Astrocyte of the spinal cord (primary cell): Measurements from ENCODE around the gene YPEL2.
"Not testable (repeated sequence)": the region's sequence is repeated elsewhere in the genome, so short reads cannot be mapped to it uniquely, and the experiment has no call there.

Experiments used
- DNase-seq: peaks from one replicate; pipeline ENCODE4 v3.0.0; 2011; ENCODE audit warnings: low read depth, low spot score
- H3K4me3 ChIP-seq: 2 replicates; pipeline ENCODE4 v1.5.1; 2011; ENCODE audit warnings: low read depth, mild to moderate bottlenecking, low read length, moderate library complexity
- in situ Hi-C: cut with HindIII; loops from 2 replicates; pipeline ENCODE4 v1.10.0; 2017; ENCODE audit warnings: low sequenced_read_pairs
- TF ChIP-seq, protein P1 (sequence below): IDR thresholded peaks from 2 replicates; pipeline ENCODE4 v1.5.1; 2012; ENCODE audit warnings: low read depth, mild to moderate bottlenecking, low read length, inconsistent platforms

YPEL2 gene, protein sequence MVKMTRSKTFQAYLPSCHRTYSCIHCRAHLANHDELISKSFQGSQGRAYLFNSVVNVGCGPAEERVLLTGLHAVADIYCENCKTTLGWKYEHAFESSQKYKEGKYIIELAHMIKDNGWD

DNA sequence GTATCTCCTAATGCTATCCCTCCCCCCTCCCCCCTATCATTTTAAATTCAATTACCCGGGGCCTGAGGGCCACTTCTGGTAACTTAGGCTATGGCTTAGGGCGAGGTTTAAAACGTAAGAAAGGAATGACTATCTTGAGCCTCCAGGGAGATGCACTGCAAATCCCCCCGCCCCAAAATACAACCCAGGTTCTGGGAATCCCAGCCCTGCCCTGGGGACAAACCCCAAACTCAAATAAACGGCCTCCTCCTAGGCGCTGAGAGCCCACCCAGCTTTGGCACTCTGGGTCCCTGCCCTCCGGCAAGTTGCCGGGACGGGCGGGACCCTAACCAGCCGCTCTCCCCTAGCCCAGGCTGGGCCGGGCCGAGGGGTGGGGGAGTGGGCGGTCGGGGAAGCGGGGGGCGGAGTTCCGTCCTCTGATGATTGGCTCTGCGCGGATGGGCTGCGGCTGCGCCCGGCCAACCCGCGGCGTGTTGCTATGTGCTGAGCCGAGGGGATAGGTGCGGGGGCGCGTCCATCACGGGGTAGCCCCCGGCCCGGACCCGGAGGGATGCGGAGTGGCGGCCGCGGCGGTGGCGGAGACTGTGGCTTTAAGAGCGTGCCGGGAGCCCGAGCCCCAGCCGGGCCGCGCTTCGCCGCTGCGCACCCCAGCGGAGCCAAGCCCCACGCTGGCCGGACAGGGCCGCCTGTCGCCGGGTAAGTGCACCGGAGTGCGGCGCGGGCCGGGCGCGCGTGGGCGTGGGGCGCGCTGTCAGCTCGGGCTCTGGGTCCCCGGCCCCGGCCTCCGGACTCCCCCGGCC is at the start of gene YPEL2:
YPEL2 (plus strand) TSS at position 527 of the 800 bp plus-strand sequence. CDS start 21,755 bp downstream, outside the sequence.
- TF ChIP-seq, protein P1, sequence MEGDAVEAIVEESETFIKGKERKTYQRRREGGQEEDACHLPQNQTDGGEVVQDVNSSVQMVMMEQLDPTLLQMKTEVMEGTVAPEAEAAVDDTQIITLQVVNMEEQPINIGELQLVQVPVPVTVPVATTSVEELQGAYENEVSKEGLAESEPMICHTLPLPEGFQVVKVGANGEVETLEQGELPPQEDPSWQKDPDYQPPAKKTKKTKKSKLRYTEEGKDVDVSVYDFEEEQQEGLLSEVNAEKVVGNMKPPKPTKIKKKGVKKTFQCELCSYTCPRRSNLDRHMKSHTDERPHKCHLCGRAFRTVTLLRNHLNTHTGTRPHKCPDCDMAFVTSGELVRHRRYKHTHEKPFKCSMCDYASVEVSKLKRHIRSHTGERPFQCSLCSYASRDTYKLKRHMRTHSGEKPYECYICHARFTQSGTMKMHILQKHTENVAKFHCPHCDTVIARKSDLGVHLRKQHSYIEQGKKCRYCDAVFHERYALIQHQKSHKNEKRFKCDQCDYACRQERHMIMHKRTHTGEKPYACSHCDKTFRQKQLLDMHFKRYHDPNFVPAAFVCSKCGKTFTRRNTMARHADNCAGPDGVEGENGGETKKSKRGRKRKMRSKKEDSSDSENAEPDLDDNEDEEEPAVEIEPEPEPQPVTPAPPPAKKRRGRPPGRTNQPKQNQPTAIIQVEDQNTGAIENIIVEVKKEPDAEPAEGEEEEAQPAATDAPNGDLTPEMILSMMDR, result no peak
- peak; percentile 92 for DNase-seq
- in situ Hi-C loops, result no loop called here
- H3K4me3 ChIP-seq, result peak within 1 kb of the TSS; percentile 74

DNA sequence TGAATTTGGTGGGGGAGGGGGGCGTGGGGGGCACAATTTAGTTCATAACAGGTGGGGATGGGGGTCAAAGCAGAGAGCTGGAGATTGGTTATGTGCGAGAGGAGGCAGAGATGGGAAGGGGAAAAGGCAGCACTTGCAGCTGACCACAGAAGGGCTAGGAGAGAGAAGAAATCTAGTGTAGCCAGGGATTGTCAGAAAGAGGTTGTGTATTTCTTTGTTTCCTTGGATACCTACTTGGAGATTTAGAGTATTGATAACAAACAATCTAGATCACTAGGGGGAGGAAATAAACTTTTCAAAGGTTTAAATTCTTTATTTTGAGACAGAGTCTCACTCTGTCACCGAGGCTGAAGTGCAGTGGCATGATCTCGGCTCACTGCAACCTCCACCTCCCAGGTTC is 47.1 kb upstream of the YPEL2 start:
- no peak for DNase-seq
- in situ Hi-C loops, result no loop called here
- TF ChIP-seq, protein P1, result no peak

DNA sequence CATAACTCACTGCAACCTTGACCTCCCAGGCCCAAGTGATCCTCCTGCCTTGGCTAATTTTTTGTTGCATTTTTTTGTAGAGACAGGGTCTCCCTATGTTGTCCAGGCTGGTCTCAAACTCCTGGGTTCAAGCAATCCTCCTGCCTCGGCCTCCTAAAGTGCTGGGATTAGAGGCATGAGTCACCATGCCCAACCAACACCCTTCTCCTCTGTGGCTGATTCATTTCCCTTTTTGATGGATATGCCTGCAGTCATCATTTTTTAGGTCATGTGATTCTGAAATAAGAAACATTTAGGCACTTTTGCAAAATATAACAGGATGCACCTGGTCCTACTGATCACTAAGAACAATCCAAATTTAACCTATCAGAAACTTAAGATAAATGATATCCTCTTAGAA is 44.0 kb upstream of the YPEL2 start:
- H3K4me3 ChIP-seq, result no peak overlapping the region
- in situ Hi-C loops, result no loop called here
- DNase-seq, result peak; percentile 6
- TF ChIP-seq, protein P1, result no peak

More for the DNA sequence above, 47.1 kb upstream of the YPEL2 start:
- no peak overlapping the region for H3K4me3 ChIP-seq

DNA sequence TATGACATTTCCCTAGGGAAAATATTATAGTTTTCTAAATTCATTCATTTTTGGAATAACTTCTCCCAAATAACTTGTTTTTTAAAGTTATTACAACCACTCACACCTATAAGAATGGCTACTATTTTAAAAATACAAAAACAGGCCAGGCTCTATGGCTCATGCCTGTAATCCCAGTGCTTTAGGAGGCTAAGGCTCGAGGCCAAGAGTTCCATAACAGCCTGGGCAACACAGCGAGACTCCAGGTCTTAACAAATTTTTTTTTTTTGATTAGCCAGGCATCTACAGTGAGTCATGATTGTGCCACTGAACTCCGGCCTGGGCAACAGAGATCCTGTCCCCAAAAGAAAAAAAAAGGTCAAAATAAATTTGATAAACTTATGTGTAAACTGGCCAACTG is 43.6 kb upstream of the YPEL2 start:
- in situ Hi-C loops, result no loop called here
- no peak for DNase-seq
- H3K4me3 ChIP-seq, result no peak overlapping the region
- TF ChIP-seq, protein P1, result no peak

DNA sequence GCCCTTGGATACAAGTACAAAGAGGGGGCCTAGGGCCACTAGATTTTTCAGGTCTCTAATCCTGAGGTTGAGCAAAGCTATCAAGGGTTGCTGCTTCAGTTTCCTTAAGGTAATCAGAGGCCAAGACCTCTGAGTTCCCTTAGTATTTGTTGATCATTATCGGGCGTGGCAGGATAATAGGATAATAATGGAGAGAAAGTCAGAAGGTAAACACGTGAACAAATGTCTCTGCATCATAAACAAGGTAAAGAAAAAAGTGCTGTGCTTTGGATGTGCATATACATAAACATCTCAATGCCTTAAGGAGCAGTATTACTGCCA is 41.5 kb upstream of the YPEL2 start:
- TF ChIP-seq, protein P1, result no peak
- in situ Hi-C loops, result no loop called here
- no peak for DNase-seq
- no peak overlapping the region for H3K4me3 ChIP-seq

DNA sequence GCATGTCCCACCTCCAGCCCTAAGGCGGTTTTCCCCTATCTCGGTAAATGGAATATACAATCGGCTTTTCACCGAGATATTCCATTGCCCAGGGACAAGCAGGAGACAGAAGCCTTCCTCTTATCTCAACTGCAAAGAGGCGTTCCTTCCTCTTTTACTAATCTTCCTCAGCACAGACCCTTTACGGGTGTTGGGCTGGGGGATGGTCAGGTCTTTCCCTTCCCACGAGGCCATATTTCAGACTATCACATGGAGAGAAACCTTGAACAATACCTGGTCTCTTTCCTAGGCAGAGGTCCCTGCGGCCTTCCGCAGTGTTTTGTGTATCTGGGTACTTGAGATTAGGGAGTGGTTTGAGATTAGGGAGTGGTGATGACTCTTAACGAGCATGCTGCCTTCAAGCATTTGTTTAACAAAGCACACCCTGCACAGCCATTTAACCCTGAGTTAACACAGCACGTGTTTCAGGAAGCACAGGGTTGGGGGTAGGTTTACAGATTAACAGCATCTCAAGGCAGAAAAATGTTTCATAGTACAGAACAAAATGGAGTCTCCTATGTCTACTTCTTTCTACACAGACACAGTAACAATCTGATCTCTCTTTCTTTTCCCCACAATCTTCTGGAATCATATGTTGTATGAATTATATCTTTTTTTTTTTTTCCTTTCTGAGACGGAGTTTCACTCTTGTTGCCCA is 41.0 kb upstream of the YPEL2 start:
- in situ Hi-C loops, DNase-seq, H3K4me3 ChIP-seq: not testable (repeated sequence)

DNA sequence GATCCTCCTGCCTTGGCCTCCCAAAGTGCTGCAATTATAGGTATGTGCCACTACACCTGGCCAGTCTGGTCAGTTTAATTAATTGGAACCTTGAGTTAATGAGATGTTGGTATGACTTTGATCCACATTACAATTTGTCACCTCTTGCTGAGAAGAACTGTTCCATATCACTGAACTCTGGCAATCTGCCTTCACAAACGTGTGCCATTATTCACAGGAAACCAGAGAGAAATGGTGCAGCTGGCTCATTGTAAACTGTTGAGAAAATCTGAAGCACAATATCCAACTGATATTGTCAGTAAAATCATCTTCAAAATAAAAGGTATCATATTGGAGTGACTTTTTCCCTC is 39.3 kb upstream of the YPEL2 start:
- TF ChIP-seq, protein P1, result no peak
- no peak for DNase-seq
- H3K4me3 ChIP-seq, result no peak overlapping the region
- in situ Hi-C loops, result no loop called here
